Panc1 (cell line): ENCODE data around the gene ATG14.
"Not testable (repeated sequence)": the region's sequence is repeated elsewhere in the genome, so short reads cannot be mapped to it uniquely, and the experiment has no call there.

ENCODE experiments used
- POLR2AphosphoS5 ChIP-seq: IDR thresholded peaks from 2 replicates; pipeline ENCODE4 v1.6.1; 2012; ENCODE audit warnings: mild to moderate bottlenecking, low read depth, low read length, moderate library complexity
- SIN3A ChIP-seq: IDR thresholded peaks from 2 replicates; pipeline ENCODE4 v1.6.1; 2012; ENCODE audit warnings: low read depth, mild to moderate bottlenecking, low read length, moderate library complexity, borderline replicate concordance; ENCODE audit not compliant: insufficient read depth
- TCF7L2 ChIP-seq: IDR thresholded peaks from 2 replicates; pipeline ENCODE4 v1.6.1; 2011; ENCODE audit warnings: mild to moderate bottlenecking, low read depth, low read length, inconsistent platforms
- TF ChIP-seq, protein P1 (sequence below): fragments of 450-650 bp; IDR thresholded peaks from 2 replicates; pipeline ENCODE4 v1.5.1; 2017; ENCODE audit warnings: mild to moderate bottlenecking
- TF ChIP-seq, protein P2 (sequence below), 2 experiments: IDR thresholded peaks; 2 replicates each; pipeline ENCODE4 v1.6.1; 2011 to 2012; ENCODE audit warnings: low read depth in 2 of 2, control low read depth in 1 of 2, low read length in 1 of 2, mild to moderate bottlenecking in 1 of 2, moderate library complexity in 1 of 2; ENCODE audit not compliant: insufficient read depth in 1 of 2

DNA sequence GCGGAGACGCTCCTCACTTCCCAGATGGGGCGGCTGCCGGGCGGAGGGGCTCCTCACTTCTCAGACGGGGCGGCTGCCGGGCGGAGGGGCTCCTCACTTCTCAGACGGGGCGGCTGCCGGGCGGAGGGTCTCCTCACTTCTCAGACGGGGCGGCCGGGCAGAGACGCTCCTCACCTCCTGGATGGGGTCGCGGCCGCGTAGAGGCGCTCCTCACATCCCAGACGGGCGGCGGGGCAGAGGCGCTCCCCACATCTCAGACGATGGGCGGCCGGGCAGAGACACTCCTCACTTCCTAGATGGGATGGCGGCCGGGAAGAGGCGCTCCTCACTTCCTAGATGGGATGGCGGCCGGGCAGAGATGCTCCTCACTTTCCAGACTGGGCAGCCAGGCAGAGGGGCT is 44.8 kb upstream of the ATG14 start:
- TF ChIP-seq, protein P1, sequence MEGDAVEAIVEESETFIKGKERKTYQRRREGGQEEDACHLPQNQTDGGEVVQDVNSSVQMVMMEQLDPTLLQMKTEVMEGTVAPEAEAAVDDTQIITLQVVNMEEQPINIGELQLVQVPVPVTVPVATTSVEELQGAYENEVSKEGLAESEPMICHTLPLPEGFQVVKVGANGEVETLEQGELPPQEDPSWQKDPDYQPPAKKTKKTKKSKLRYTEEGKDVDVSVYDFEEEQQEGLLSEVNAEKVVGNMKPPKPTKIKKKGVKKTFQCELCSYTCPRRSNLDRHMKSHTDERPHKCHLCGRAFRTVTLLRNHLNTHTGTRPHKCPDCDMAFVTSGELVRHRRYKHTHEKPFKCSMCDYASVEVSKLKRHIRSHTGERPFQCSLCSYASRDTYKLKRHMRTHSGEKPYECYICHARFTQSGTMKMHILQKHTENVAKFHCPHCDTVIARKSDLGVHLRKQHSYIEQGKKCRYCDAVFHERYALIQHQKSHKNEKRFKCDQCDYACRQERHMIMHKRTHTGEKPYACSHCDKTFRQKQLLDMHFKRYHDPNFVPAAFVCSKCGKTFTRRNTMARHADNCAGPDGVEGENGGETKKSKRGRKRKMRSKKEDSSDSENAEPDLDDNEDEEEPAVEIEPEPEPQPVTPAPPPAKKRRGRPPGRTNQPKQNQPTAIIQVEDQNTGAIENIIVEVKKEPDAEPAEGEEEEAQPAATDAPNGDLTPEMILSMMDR = not testable (repeated sequence)
- not testable (repeated sequence) for TF ChIP-seq POLR2AphosphoS5, TCF7L2, SIN3A
- TF ChIP-seq, protein P2, sequence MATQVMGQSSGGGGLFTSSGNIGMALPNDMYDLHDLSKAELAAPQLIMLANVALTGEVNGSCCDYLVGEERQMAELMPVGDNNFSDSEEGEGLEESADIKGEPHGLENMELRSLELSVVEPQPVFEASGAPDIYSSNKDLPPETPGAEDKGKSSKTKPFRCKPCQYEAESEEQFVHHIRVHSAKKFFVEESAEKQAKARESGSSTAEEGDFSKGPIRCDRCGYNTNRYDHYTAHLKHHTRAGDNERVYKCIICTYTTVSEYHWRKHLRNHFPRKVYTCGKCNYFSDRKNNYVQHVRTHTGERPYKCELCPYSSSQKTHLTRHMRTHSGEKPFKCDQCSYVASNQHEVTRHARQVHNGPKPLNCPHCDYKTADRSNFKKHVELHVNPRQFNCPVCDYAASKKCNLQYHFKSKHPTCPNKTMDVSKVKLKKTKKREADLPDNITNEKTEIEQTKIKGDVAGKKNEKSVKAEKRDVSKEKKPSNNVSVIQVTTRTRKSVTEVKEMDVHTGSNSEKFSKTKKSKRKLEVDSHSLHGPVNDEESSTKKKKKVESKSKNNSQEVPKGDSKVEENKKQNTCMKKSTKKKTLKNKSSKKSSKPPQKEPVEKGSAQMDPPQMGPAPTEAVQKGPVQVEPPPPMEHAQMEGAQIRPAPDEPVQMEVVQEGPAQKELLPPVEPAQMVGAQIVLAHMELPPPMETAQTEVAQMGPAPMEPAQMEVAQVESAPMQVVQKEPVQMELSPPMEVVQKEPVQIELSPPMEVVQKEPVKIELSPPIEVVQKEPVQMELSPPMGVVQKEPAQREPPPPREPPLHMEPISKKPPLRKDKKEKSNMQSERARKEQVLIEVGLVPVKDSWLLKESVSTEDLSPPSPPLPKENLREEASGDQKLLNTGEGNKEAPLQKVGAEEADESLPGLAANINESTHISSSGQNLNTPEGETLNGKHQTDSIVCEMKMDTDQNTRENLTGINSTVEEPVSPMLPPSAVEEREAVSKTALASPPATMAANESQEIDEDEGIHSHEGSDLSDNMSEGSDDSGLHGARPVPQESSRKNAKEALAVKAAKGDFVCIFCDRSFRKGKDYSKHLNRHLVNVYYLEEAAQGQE (IDR thresholded peaks at IDR 0.05; ENCODE audit: insufficient read depth in 1 of 2, low read depth in 2 of 2, low read length in 1 of 2) = not testable (repeated sequence)
